Measurements from ENCODE around the gene GADL1.

DNA sequence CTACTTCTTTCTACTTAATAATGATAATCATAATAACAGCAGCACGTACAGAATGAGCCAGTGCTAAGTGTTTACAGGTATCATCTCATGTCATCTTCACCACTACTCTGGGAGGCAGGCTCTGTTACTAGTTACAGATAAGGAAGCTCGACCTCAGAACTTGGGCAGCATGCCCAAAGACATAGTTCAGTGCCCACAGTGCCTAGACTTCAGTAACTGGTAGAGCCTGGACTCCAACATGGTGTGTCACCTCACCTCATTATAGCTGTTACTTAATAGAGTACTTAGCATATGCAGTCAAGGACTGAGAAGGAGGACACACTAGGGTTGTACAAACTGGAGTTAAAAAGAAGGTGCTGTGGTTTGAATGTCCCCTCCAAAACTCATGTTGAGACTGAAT, 7.6 kb downstream of the GADL1 start:
- TF ChIP-seq FOXA1 (IDR thresholded peaks at IDR 0.05) (no peak), SP1 (IDR thresholded peaks at IDR 0.05) (no peak), LEF1 (IDR thresholded peaks at IDR 0.05; ENCODE audit: borderline replicate concordance) (no peak), SUZ12 (IDR thresholded peaks at IDR 0.05) (no peak), BHLHE40 (IDR thresholded peaks at IDR 0.05; ENCODE audit: borderline replicate concordance) (no peak), NFRKB (IDR thresholded peaks at IDR 0.05) (no peak), ZNF384 (IDR thresholded peaks at IDR 0.05) (no peak), FOXK2 (IDR thresholded peaks at IDR 0.05) (no peak), ELF4 (IDR thresholded peaks at IDR 0.05) (no peak), L3MBTL2 (conservative IDR thresholded peaks at IDR 0.05) (no peak)
